Measurements from ENCODE around the gene TMEM200B. TPM values are rescaled to one million over a fixed set of nuclear protein-coding genes. Genes with fewer than 3 reads are reported as not detected.
"Not testable (repeated sequence)": the region's sequence is repeated elsewhere in the genome, so short reads cannot be mapped to it uniquely, and the experiment has no call there.

The TMEM200B gene
- total and polyA plus RNA-seq, 11 donors = 0.83 to 3.5 (median 1.5) TPM

DNA sequence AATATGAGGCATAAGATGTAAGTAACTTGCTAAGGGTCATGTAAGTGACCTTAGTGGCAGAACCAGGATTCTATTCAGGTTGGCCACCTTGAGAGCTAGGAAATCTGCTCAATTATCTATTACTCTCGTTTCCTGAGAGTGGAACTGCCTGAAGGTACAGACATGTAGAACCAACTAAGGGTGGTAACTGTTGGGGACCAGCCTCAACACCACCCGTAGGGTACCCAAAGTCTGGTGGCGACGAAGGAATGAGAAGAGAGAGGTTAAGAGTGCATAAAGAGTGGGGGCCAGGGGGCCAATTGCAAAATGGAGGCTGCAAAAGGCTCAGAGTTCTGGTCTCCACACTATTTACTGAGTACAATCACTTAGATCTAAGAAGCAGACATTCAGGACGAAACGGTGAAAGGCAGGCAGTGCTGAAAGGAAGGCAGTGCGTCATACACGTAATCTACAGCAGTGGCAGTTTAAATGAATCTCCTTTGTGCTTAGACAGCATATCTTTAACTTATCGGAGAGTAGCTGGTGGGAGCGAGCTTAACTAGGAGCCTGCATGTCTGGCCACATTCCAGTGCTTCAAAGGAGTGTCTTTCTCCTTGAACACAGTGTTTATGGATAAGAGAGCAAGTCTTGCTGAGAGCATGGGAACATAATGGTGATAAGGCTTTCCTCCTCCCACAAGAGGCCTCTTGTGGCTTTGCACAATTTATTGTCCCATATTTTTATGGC lies 33.0 kb upstream of the TMEM200B start:
- H3K36me3 ChIP-seq = peaks cover 4 to 100% (median 89%) of the 10 kb centered on the region in 9 donors
- no peak overlapping the region for H3K4me3 ChIP-seq
- 20 to 34% (median 23%) methylated on average over 10 of the region's 10 CpGs for WGBS, 4 donors
- peak overlapping the region in 10 of 12 donors; percentile 5 to 70 (median 42) for H3K27ac ChIP-seq
- no peaks in the 10 kb centered on the region for H3K27me3 ChIP-seq
- no peak for DNase-seq
- intact Hi-C loops (cut with DNase I) = no loop called here
- ATAC-seq = peak in 3 of 4 donors; percentile 42 to 73 (median 67)
- TF ChIP-seq POLR2A (IDR thresholded peaks at IDR 0.05) = no peak
- H3K9me3 ChIP-seq = no peaks in the 10 kb centered on the region
- peaks cover 5 to 44% (median 27%) of the 10 kb centered on the region in 12 donors for H3K4me1 ChIP-seq

DNA sequence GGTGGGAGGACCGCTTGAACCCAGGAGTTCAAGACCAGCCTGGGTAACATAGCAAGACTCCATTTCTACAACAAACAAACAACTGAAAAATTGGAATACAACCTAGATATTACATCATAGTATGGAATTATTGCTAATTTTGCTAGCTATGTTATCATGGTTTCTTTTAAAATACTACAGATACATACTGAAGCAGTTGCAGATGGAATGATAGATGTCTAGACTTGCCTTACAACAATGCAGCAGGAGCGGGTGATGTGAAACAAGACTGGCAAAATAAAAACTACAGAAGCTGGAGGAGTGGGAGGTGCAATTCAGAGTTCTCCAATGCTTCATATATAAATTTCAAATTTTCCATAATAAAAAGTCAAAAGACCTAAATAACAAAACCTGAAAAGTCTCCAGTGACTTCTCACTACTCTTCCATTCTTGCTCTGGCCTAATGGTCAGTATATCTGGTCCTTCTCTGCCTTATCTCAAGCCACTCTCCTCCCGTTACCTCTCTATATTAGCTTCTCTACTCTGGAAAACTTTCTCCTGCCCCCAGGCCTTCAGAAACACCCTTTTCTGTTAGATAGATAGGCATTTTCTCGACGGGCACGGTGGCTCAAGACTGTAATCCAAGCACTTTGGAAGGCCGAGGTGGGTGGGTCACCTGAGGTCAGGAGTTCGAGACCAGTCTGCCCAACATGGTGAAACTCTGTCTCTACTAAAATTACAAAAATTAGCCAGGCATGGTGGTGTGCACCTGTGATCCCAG lies 28.5 kb upstream of the TMEM200B start:
- WGBS, 4 donors = 80 to 84% (median 81%) methylated on average over 8 of the region's 8 CpGs
- Histone ChIP-seq H3K4me1 (peaks cover 3 to 16% (median 13%) of the 10 kb centered on the region in 12 donors), H3K27ac (no peak overlapping the region), H3K27me3 (no peaks in the 10 kb centered on the region), H3K4me3 (no peak overlapping the region), H3K9me3 (no peaks in the 10 kb centered on the region), H3K36me3 (peaks cover 14 to 100% (median 98%) of the 10 kb centered on the region in 9 donors)
- DNase-seq (no peak), ATAC-seq (no peak)
- TF ChIP-seq, protein P1, sequence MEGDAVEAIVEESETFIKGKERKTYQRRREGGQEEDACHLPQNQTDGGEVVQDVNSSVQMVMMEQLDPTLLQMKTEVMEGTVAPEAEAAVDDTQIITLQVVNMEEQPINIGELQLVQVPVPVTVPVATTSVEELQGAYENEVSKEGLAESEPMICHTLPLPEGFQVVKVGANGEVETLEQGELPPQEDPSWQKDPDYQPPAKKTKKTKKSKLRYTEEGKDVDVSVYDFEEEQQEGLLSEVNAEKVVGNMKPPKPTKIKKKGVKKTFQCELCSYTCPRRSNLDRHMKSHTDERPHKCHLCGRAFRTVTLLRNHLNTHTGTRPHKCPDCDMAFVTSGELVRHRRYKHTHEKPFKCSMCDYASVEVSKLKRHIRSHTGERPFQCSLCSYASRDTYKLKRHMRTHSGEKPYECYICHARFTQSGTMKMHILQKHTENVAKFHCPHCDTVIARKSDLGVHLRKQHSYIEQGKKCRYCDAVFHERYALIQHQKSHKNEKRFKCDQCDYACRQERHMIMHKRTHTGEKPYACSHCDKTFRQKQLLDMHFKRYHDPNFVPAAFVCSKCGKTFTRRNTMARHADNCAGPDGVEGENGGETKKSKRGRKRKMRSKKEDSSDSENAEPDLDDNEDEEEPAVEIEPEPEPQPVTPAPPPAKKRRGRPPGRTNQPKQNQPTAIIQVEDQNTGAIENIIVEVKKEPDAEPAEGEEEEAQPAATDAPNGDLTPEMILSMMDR (IDR thresholded peaks at IDR 0.05) = no peak
- TF ChIP-seq POLR2A (IDR thresholded peaks at IDR 0.05) = no peak
- intact Hi-C loops (cut with DNase I) = no loop called here

DNA sequence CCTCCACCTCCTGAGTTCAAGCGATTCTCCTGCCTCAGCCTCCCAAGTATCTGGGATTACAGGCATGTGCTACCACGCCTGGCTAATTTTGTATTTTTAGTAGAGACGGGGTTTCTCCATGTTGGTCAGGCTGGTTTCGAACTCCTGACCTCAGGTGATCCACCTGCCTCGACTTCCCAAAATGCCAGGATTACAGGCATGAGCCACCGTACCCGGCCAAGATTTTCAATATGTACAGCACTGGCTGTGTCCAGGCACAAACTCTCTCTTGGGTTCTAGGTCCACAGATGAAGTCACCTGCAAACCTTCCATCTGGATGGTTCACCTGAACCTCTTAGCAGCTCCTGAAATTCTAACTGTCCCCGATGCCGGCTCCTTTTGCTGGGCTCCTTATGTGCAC lies 26.6 kb upstream of the TMEM200B start:
- peaks cover 14 to 100% (median 98%) of the 10 kb centered on the region in 9 donors for H3K36me3 ChIP-seq
- H3K27me3 ChIP-seq; H3K27ac ChIP-seq; intact Hi-C loops (cut with DNase I); H3K9me3 ChIP-seq; ATAC-seq; DNase-seq; H3K4me3 ChIP-seq; H3K4me1 ChIP-seq: not testable (repeated sequence)
- WGBS, 4 donors = 95 to 98% (median 97%) methylated on average over 9 of the region's 9 CpGs

DNA sequence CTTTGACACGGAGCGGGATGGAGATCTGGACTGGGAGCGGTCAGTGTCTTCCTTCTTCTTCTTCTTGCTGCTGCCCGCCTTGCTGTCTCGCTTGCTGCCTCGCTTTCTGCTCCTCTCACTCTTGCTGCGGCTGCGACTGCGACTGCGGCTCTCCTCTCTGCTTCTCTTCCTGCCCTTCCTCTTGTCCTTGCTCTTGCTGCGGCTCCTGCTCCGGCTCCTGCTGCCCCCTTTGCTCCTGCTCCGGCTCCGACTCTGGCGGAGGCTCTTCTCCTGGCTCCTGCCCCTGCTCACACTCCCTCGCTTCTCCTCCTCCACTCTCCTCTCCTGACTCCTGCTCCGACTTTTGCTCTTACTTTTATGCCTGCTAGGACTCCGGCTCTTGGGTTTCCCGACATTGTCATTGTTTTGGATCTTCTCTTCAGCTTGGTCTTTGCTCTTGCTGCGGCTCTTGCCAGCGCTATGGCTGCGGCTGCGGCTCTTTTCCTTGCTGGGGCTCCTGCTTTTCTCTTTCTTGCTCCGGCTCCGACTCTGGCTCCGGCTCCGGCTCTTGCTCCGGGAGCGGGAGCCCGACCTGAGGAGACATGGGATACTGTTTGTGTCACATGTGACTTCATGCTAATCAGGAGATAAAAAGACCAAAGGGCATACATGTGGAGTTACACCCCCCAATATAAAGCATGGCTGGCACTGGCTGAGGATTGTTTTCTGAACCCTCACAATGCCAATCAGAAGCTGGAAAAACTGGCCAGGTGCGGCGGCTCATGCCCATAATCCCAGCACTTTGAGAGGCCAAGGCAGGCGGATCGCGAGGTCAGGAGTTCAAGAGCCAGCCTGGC lies 25.2 kb upstream of the TMEM200B start:
- peaks cover 14 to 95% (median 86%) of the 10 kb centered on the region in 9 donors for H3K36me3 ChIP-seq
- no peaks in the 10 kb centered on the region for H3K27me3 ChIP-seq
- no peaks in the 10 kb centered on the region for H3K9me3 ChIP-seq
- 95% methylated on average over 35 of the region's 35 CpGs for WGBS, 4 donors
- DNase-seq = no peak
- H3K4me3 ChIP-seq = no peak overlapping the region
- peaks cover 0 to 6% (median 0%) of the 10 kb centered on the region in 12 donors for H3K4me1 ChIP-seq
- no peak for ATAC-seq
- no peak for TF ChIP-seq POLR2A (IDR thresholded peaks at IDR 0.05)
- intact Hi-C loops (cut with DNase I) = no loop called here
- no peak overlapping the region for H3K27ac ChIP-seq

DNA sequence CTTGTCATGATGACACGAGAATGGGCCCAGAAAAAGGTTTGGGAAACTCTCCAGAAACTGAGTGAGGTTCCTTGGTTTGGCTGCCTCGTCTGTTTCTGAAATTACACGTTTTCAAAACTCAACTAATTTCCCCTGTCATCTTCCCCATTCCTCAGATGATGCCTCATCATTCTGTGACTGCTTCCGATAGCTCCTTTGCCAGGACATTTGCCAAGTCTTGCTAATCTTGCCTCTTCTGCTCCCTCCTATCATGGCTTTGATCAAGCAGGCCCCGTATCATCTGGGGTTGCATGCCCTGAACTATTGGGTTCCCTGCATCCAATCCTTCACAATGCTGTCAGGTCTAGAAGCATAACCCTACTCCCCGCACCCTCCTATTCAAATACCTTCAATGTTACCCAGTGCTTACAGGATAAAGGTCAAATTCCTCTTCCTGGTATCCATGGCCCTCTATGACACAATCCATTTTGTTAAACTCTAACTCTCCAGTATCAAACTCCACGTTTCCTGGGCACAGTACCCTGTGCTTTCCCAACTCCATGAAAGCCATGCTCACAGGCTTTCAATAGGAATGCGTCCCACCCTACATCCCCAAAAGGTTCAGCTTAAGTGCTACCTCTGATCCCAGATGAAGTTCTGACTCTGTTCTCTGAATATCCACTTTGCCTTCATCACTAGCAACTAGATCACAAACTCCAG lies 22.2 kb upstream of the TMEM200B start:
- no peaks in the 10 kb centered on the region for H3K27me3 ChIP-seq
- ATAC-seq (peak; percentile 10 to 66 (median 46)), DNase-seq (no peak)
- no peaks in the 10 kb centered on the region for H3K9me3 ChIP-seq
- TF ChIP-seq, protein P1 (IDR thresholded peaks at IDR 0.05) = no peak
- TF ChIP-seq POLR2A (IDR thresholded peaks at IDR 0.05) = no peak
- 57 to 73% (median 64%) methylated on average over 8 of the region's 8 CpGs for WGBS, 4 donors
- intact Hi-C loops (cut with DNase I) = no loop called here
- peaks cover 11 to 69% (median 58%) of the 10 kb centered on the region in 9 donors for H3K36me3 ChIP-seq
- peaks cover 0 to 6% (median 0%) of the 10 kb centered on the region in 12 donors for H3K4me1 ChIP-seq
- no peak overlapping the region for H3K27ac ChIP-seq
- no peak overlapping the region for H3K4me3 ChIP-seq

All from heart left ventricle (tissue), 16 donors.